Measurements from ENCODE around the gene CASP8.
"Not testable (repeated sequence)": the region's sequence is repeated elsewhere in the genome, so short reads cannot be mapped to it uniquely, and the experiment has no call there.

CASP8 gene

GRCh38 chr2:201233812-201234662, 26.3 kb upstream of the CASP8 start:
- Mint-ChIP-seq H3K27ac (peak overlapping the region; percentile 90), H3K4me1 (ENCODE audit: low read depth) (peaks cover 47% of the 10 kb centered on the region), H3K36me3 (ENCODE audit: low read depth) (peaks cover 27% of the 10 kb centered on the region), H3K9me3 (no peaks in the 10 kb centered on the region), H3K4me3 (peak overlapping the region; percentile 92), H3K27me3 (ENCODE audit: low read depth) (no peaks in the 10 kb centered on the region)

GRCh38 chr2:201234663-201235135, 25.6 kb upstream of the CASP8 start:
- Mint-ChIP-seq H3K36me3 (ENCODE audit: low read depth) (peaks cover 31% of the 10 kb centered on the region), H3K27ac (peak overlapping the region; percentile 90), H3K27me3 (ENCODE audit: low read depth) (no peaks in the 10 kb centered on the region), H3K9me3 (no peaks in the 10 kb centered on the region), H3K4me1 (ENCODE audit: low read depth) (peaks cover 50% of the 10 kb centered on the region), H3K4me3 (peak overlapping the region; percentile 92)

DNA sequence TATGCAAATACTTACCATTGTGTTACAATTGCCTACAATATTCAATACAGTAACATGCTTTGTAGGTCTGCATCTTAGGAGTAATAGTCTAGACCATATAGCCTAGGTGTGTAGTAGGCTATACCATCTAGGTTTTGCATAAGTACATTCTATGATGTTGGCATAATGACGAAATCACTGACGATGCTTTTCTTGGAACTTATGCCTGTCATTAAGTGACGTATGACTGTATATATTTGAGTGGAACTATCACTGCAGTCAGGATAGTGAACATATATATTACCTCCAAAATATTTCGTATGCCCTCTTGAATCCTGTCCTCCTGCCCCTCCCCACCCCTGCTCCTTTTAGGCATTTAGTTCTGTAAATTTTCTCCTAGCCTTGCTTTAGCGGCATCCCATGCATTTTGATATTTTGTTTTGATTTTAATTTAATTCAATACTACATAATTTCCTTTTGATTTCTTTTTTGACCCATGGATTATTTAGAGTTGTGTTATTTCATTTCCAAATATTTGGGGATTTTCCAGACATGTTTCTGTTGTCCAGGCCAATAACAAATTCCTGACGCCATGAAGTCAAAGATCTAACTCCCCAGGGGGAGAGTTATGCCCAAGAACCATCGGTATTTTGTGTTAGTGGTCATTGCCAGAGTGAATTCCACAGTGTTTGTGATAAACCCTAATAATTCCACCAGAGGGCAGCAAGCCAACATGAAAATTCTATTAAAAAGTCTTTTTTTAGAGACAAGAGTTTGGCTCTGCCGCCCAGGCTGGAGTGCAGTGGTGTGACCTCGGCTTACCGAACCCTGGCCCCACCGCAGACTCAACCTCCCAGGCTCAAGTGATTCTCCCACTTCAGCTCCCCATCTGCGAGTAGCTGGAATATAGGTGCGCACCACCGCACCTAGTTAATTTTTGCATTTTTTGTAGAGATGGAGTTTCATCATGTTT, 24.2 kb upstream of the CASP8 start:
- H3K27me3 Mint-ChIP-seq (ENCODE audit: low read depth), result no peaks in the 10 kb centered on the region
- peaks cover 9% of the 10 kb centered on the region for H3K9me3 Mint-ChIP-seq
- peaks cover 46% of the 10 kb centered on the region for H3K36me3 Mint-ChIP-seq (ENCODE audit: low read depth)
- peak overlapping the region; percentile 85 for H3K27ac Mint-ChIP-seq
- H3K4me3 Mint-ChIP-seq, result peak overlapping the region; percentile 92
- peaks cover 47% of the 10 kb centered on the region for H3K4me1 Mint-ChIP-seq (ENCODE audit: low read depth)

DNA sequence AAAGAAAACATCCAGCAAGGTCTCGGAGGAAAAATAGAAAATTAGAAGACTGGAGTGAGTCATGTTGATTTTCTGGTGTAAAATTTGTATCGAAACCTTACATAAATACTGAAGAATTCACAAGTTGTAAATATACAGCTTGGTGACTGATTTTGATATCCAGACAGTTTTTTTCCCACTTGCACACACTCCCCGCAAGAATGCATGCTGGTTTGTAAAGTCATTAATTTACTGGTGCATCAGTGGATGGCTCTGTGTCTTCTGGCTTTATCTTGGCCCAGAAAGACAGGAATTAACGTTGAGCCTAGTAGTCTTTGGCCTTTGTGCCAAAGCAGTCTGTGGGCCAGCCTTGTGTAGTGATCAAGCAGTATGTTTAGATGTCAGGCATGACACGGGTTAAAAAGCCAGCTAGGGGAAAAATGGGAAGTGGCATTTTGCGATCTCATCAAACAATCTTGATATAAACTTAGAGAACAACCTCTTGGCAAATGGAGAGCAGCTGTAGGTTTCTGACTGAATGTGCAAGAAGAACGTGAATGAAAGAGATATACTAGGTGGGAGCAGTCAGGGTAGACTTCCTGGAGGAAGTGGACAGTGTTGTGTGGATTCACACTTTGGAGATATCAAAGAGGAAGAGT, 22.7 kb upstream of the CASP8 start:
- no peaks in the 10 kb centered on the region for H3K27me3 Mint-ChIP-seq (ENCODE audit: low read depth)
- peaks cover 58% of the 10 kb centered on the region for H3K36me3 Mint-ChIP-seq (ENCODE audit: low read depth)
- H3K4me1 Mint-ChIP-seq (ENCODE audit: low read depth), result peaks cover 41% of the 10 kb centered on the region
- H3K4me3 Mint-ChIP-seq, result peak overlapping the region; percentile 54
- peaks cover 18% of the 10 kb centered on the region for H3K9me3 Mint-ChIP-seq
- H3K27ac Mint-ChIP-seq, result peak overlapping the region; percentile 85

- peaks cover 57% of the 10 kb centered on the region for H3K36me3 Mint-ChIP-seq (ENCODE audit: low read depth)
- peak overlapping the region; percentile 65 for H3K4me3 Mint-ChIP-seq
Measured at GRCh38 chr2:201239167-201239935, 21.0 kb upstream of the CASP8 start.

DNA sequence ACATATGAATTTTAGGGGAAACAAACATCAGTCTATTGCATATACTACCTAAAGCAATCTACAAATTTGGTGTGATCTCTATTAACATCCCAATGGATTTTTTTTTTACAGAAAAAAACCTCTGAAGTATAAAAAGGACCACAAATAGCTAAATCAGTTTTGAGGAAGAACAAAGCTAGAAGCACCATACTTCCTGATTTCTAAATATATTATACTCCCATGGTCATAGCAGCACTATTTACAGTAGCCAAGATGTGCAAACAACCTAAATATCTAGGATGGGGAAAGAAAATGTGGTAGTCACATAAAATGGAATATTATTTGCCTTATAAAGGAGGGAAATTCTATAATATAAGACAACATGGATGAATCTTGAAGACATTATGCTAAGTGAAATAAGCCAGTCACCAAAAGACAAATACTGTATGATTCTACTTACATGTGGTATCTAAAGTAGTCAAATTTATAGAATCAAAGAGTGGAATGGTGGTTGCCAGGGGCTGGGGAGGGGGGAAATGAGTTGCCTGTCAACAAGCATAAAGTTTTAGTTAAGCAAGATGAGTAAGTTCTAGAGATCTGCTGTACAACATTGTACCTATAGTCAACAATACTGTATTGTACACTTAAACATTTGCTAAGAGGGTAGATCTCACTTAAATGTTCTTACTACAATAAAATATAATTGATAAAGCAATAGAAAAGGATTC, 17.6 kb upstream of the CASP8 start:
- Mint-ChIP-seq H3K4me3 (no peak overlapping the region), H3K36me3 (ENCODE audit: low read depth) (peaks cover 55% of the 10 kb centered on the region), H3K27me3 (ENCODE audit: low read depth) (no peaks in the 10 kb centered on the region), H3K9me3 (peaks cover 18% of the 10 kb centered on the region), H3K27ac (peak overlapping the region; percentile 58), H3K4me1 (ENCODE audit: low read depth) (peaks cover 32% of the 10 kb centered on the region)

More at GRCh38 chr2:201239167-201239935, 21.0 kb upstream of the CASP8 start:
- peaks cover 18% of the 10 kb centered on the region for H3K9me3 Mint-ChIP-seq
- peak overlapping the region; percentile 85 for H3K27ac Mint-ChIP-seq
- H3K27me3 Mint-ChIP-seq (ENCODE audit: low read depth), result not testable (repeated sequence)
- peaks cover 40% of the 10 kb centered on the region for H3K4me1 Mint-ChIP-seq (ENCODE audit: low read depth)

DNA sequence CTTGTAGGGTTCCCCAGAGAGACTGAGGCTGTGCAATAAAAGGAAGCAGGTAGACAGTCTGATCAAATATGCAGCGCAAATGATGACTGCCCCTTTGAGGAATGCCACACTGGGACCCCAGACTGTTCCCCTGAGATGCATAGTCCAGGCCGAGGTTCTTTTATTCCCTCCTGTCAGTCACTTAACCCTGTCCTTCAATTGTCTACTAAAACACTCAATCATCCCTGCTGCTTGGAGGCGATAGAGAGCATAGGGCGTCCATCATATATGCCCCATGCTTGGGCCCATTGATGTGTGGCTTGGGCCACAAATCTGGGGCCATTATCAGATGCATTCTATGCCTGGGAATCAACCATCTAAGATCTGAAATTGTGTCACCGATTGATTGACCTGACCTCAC, 15.5 kb upstream of the CASP8 start:
- Mint-ChIP-seq H3K36me3 (ENCODE audit: low read depth) (peaks cover 57% of the 10 kb centered on the region), H3K27me3 (ENCODE audit: low read depth) (no peaks in the 10 kb centered on the region), H3K4me3 (no peak overlapping the region), H3K27ac (no peak overlapping the region), H3K9me3 (peaks cover 20% of the 10 kb centered on the region), H3K4me1 (ENCODE audit: low read depth) (peaks cover 36% of the 10 kb centered on the region)

GRCh38 chr2:201246280-201246679, 14.1 kb upstream of the CASP8 start:
- Mint-ChIP-seq H3K4me1 (ENCODE audit: low read depth) (peaks cover 42% of the 10 kb centered on the region), H3K9me3 (peaks cover 20% of the 10 kb centered on the region), H3K36me3 (ENCODE audit: low read depth) (peaks cover 57% of the 10 kb centered on the region), H3K27me3 (ENCODE audit: low read depth) (no peaks in the 10 kb centered on the region), H3K27ac (no peak overlapping the region), H3K4me3 (no peak overlapping the region)

DNA sequence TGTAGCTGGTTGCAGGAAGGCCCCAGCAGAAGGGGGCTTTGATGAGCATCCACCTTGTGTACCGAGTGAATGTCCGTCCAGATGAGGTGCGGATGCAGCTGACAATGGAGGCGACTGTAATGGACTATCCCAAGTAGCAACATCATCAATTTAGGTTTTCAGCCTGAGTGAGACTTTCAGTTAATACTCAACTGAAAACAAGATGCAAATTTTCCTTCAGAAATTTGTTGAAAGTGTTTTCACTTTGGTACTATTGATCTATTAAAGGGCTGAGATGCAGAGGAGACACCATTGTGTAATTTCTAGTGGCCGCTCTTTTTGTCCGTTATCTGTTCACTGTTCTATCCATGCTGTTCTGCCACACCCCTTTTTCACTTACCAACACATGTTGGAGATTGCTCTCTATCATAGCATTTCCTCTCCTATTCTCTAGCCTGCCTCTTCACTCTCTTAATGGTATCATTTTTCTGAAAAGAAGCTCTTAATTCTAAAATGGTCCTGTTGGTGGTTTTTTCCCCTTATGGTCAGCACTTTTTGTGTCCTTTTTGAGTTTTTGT, 12.0 kb upstream of the CASP8 start:
- no peak overlapping the region for H3K4me3 Mint-ChIP-seq
- no peaks in the 10 kb centered on the region for H3K27me3 Mint-ChIP-seq (ENCODE audit: low read depth)
- no peak overlapping the region for H3K27ac Mint-ChIP-seq
- peaks cover 17% of the 10 kb centered on the region for H3K9me3 Mint-ChIP-seq
- H3K36me3 Mint-ChIP-seq (ENCODE audit: low read depth), result peaks cover 50% of the 10 kb centered on the region
- H3K4me1 Mint-ChIP-seq (ENCODE audit: low read depth), result peaks cover 48% of the 10 kb centered on the region

- Mint-ChIP-seq H3K4me1 (ENCODE audit: low read depth) (peaks cover 52% of the 10 kb centered on the region), H3K9me3 (peaks cover 17% of the 10 kb centered on the region), H3K4me3 (no peak overlapping the region), H3K27me3 (ENCODE audit: low read depth) (no peaks in the 10 kb centered on the region), H3K36me3 (ENCODE audit: low read depth) (peaks cover 52% of the 10 kb centered on the region), H3K27ac (no peak overlapping the region)
Measured at GRCh38 chr2:201249889-201250288, 10.4 kb upstream of the CASP8 start.

DNA sequence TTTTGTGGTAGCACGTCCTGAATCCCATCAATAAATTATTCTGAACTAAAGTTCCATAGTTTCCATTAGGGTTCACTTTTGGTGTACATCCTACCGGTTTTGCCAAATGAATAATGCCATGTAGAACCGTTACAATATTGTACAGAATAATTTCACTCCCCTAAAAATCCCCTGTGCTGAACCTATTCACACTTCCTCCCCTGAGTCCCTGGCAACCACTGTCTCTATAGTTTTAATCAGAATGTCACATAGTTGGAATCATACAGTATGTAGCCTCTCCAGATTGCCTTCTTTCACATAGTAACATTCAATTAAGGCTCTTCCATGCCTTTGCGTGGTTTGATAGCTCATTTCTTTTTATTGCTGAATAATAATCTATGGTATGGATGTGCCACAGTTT, 9.6 kb upstream of the CASP8 start:
- peaks cover 17% of the 10 kb centered on the region for H3K9me3 Mint-ChIP-seq
- H3K27me3 Mint-ChIP-seq (ENCODE audit: low read depth), result no peaks in the 10 kb centered on the region
- H3K4me3 Mint-ChIP-seq, result no peak overlapping the region
- peaks cover 56% of the 10 kb centered on the region for H3K4me1 Mint-ChIP-seq (ENCODE audit: low read depth)
- peak overlapping the region; percentile 8 for H3K27ac Mint-ChIP-seq
- H3K36me3 Mint-ChIP-seq (ENCODE audit: low read depth), result peaks cover 52% of the 10 kb centered on the region

- H3K4me3 Mint-ChIP-seq, result peak overlapping the region; percentile 55
- peaks cover 65% of the 10 kb centered on the region for H3K4me1 Mint-ChIP-seq (ENCODE audit: low read depth)
- peaks cover 17% of the 10 kb centered on the region for H3K9me3 Mint-ChIP-seq
Measured at GRCh38 chr2:201254081-201254730, 6.1 kb upstream of the CASP8 start.

More at GRCh38 chr2:201254081-201254730, 6.1 kb upstream of the CASP8 start:
- Mint-ChIP-seq H3K27me3 (ENCODE audit: low read depth) (no peaks in the 10 kb centered on the region), H3K36me3 (ENCODE audit: low read depth) (peaks cover 36% of the 10 kb centered on the region), H3K27ac (peak overlapping the region; percentile 94)
